ENCODE data around the gene RAB27B.

Gene RAB27B

GRCh38 chr18:54872681-54873080 lies 44.4 kb downstream of the RAB27B start:
- no peak for DNase-seq

- DNase-seq, result no peak
Observed at GRCh38 chr18:54873884-54874255, 45.6 kb downstream of the RAB27B start.

- DNase-seq, result no peak
Observed at GRCh38 chr18:54875063-54875462, 46.8 kb downstream of the RAB27B start.

- no peak for DNase-seq
Observed at GRCh38 chr18:54877076-54877475, 48.8 kb downstream of the RAB27B start.

GRCh38 chr18:54878159-54878622 lies 49.9 kb downstream of the RAB27B start:
- no peak for DNase-seq

- no peak for DNase-seq
Observed at GRCh38 chr18:54878659-54879358, 50.5 kb downstream of the RAB27B start.

- DNase-seq, result no peak
Observed at GRCh38 chr18:54879691-54880090, 51.4 kb downstream of the RAB27B start.

- DNase-seq, result no peak
Observed at GRCh38 chr18:54880395-54881105, 52.3 kb downstream of the RAB27B start.

- no peak for DNase-seq
Observed at GRCh38 chr18:54881229-54881768, 53.0 kb downstream of the RAB27B start.

- no peak for DNase-seq
Observed at GRCh38 chr18:54882318-54882717, 54.0 kb downstream of the RAB27B start.

- DNase-seq, result no peak
Observed at GRCh38 chr18:54883816-54884604, 55.7 kb downstream of the RAB27B start.

- no peak for DNase-seq
Observed at GRCh38 chr18:54888378-54888777, 60.1 kb downstream of the RAB27B start.

GRCh38 chr18:54888933-54889332 lies 60.7 kb downstream of the RAB27B start:
- no peak for DNase-seq

GRCh38 chr18:54899500-54899899 lies 71.2 kb downstream of the RAB27B start:
- DNase-seq, result no peak

GRCh38 chr18:54900290-54900689 lies 72.0 kb downstream of the RAB27B start:
- DNase-seq, result no peak

- DNase-seq, result no peak
Observed at GRCh38 chr18:54904581-54904980, 76.3 kb downstream of the RAB27B start.

GRCh38 chr18:54905629-54906028 lies 77.4 kb downstream of the RAB27B start:
- DNase-seq, result no peak

GRCh38 chr18:54906331-54907185 lies 78.3 kb downstream of the RAB27B start:
- no peak for DNase-seq

- no peak for DNase-seq
Observed at GRCh38 chr18:54909538-54909937, 81.3 kb downstream of the RAB27B start.

GRCh38 chr18:54910161-54910919 lies 82.1 kb downstream of the RAB27B start:
- DNase-seq, result no peak

- no peak for DNase-seq
Observed at GRCh38 chr18:54911551-54911950, 83.3 kb downstream of the RAB27B start.

GRCh38 chr18:54914816-54915215 lies 86.5 kb downstream of the RAB27B start:
- no peak for DNase-seq
